ENCODE data around the gene PARD6G. TPM values are rescaled to one million over a fixed set of nuclear protein-coding genes. Genes with fewer than 3 reads are reported as not detected.

The PARD6G gene
- total and polyA plus RNA-seq, 10 of the 15 experiments (the other 5 are each of a cell fraction or from before 2014, with no cell fraction given) = 0.20 to 2.0 (median 0.60) TPM

- Histone ChIP-seq H3K27me3 (replicated peaks in 1 of 2; ENCODE audit: control insufficient read depth in 2 of 2, insufficient read depth in 2 of 2, low read length in 1 of 2) (no peaks in the 10 kb centered on the region), H3K4me2 (ENCODE audit: control insufficient read depth, insufficient read depth) (no peak overlapping the region), H3K36me3 (ENCODE audit: control insufficient read depth in 2 of 2, insufficient read depth in 2 of 2, low read length in 1 of 2) (peaks cover 0 to 5% of the 10 kb centered on the region in 2 experiments; a peak in 3 of 4 replicates), H4K20me1 (ENCODE audit: control insufficient read depth, insufficient read depth) (no peaks in the 10 kb centered on the region), H3K79me2 (ENCODE audit: control insufficient read depth, insufficient read depth, low read length) (peaks cover 8% of the 10 kb centered on the region), H3K9me3 (replicated peaks; ENCODE audit: control insufficient read depth, insufficient read depth, low read length) (no peaks in the 10 kb centered on the region), H3K27ac (ENCODE audit: control insufficient read depth, insufficient read depth) (no peak overlapping the region), H2AFZ (ENCODE audit: control insufficient read depth, low read depth, low read length) (no peak overlapping the region), H3K4me3 (no peak overlapping the region), H3K4me1 (ENCODE audit: control insufficient read depth, insufficient read depth, low read length) (no peaks in the 10 kb centered on the region), H3K9ac (ENCODE audit: control insufficient read depth, insufficient read depth, low read length) (no peak overlapping the region)
- ChIA-PET POLR2A (interaction anchor here (0.7 kb wide), 1 partner anchor 81 kb away, joined by 3 read pairs; no protein-coding TSS in a partner anchor), SMC1A (ENCODE audit: uncharacterized antibody, unreplicated experiment) (no interaction called here), RAD21 (ENCODE audit: unreplicated experiment) (no interaction called here), CTCF (no interaction called here)
- in situ Hi-C loops (cut with MboI) (no loop called here), intact Hi-C loops (cut with micrococcal nuclease; ENCODE audit: unreplicated experiment) (no loop called here)
- no peak for TF ChIP-seq SIN3A (IDR thresholded peaks at IDR 0.05; ENCODE audit: low read depth, low read length)
- TF ChIP-seq HCFC1 (IDR thresholded peaks at IDR 0.05; ENCODE audit: low read length) = no peak
- no peak for TF ChIP-seq PML (IDR thresholded peaks at IDR 0.05; ENCODE audit: low read length)
- TF ChIP-seq SMC3 (IDR thresholded peaks at IDR 0.05; ENCODE audit: borderline replicate concordance, low read length) = no peak
- TF ChIP-seq NFXL1 (IDR thresholded peaks at IDR 0.05; ENCODE audit: borderline replicate concordance) = no peak
- TF ChIP-seq SMARCA5 (IDR thresholded peaks at IDR 0.05) = no peak
- TF ChIP-seq YBX1 (IDR thresholded peaks at IDR 0.05) = no peak
- no peak for TF ChIP-seq IRF4 (IDR thresholded peaks at IDR 0.05; ENCODE audit: low read depth, low read length)
- TF ChIP-seq POLR2AphosphoS5 (IDR thresholded peaks at IDR 0.05; ENCODE audit: low read length) = no peak
- TF ChIP-seq PRDM15 (CRISPR knock-in tag; IDR thresholded peaks at IDR 0.05) = no peak
- no peak for TF ChIP-seq BRCA1 (IDR thresholded peaks at IDR 0.05; ENCODE audit: low read depth, low read length)
- TF ChIP-seq ZNF274 (IDR thresholded peaks at IDR 0.05; ENCODE audit: insufficient read depth, insufficient read length) = no peak
- no peak for TF ChIP-seq MYC (IDR thresholded peaks at IDR 0.05; ENCODE audit: insufficient read depth, insufficient read length, insufficient replicate concordance, low read length, severe bottlenecking)
- TF ChIP-seq, protein P1, sequence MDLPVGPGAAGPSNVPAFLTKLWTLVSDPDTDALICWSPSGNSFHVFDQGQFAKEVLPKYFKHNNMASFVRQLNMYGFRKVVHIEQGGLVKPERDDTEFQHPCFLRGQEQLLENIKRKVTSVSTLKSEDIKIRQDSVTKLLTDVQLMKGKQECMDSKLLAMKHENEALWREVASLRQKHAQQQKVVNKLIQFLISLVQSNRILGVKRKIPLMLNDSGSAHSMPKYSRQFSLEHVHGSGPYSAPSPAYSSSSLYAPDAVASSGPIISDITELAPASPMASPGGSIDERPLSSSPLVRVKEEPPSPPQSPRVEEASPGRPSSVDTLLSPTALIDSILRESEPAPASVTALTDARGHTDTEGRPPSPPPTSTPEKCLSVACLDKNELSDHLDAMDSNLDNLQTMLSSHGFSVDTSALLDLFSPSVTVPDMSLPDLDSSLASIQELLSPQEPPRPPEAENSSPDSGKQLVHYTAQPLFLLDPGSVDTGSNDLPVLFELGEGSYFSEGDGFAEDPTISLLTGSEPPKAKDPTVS (IDR thresholded peaks at IDR 0.05; ENCODE audit: low read depth, low read length) = no peak
- WGBS (ENCODE audit: insufficient coverage, insufficient replicate concordance, low lambda C conversion rate, missing lambda C conversion rate) = 75% methylated on average over 1 of the region's 1 CpG
- ATAC-seq (no peak), FAIRE-seq (no peak), DNase-seq (ENCODE audit: low read depth, low spot score) (no peak)
- no TSS peak for BruUV-seq (replicated peaks)
These were observed 126.4 kb downstream of the PARD6G start for GRCh38 chr18:80120932-80121331.

All from GM12878 (cell line).